IPS-NIHi7 (cell line): ENCODE measurements around the gene TRIM50.
"Not testable (repeated sequence)": the region's sequence is repeated elsewhere in the genome, so short reads cannot be mapped to it uniquely, and the experiment has no call there.

Experiments
- DNase-seq: peaks from one replicate; pipeline ENCODE4 v3.0.0; 2012; ENCODE audit warnings: mixed read lengths; ENCODE audit errors: extremely low spot score

Gene TRIM50

DNA sequence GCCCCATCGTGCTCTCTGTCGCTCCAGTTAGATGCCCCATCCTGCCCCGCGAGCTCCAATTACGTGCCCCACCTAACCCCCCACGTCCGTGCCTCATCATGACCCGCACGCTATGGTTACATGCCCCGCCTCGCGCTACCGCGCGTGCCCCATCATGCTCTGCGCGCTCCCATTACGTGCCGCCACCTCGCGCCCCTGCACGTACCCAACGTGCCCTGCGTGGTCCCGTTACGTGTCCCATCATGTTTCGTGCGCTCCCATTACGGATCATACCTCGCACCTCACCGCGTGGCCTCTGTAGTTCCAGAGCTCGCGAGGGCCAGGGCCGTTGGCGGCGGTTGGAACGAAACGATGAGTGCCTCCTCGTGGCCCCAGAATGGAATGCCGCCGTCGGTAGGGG is at the start of gene TRIM50, which contains the start of gene FKBP6:
TRIM50 (minus strand) TSS at position 161 of the 400 bp plus-strand sequence. CDS start 3,295 bp downstream, outside the sequence.
FKBP6 (plus strand) TSS at position 240 of the 400 bp plus-strand sequence. CDS start 268 bp downstream, outside the sequence.
- not testable (repeated sequence) for DNase-seq

DNA sequence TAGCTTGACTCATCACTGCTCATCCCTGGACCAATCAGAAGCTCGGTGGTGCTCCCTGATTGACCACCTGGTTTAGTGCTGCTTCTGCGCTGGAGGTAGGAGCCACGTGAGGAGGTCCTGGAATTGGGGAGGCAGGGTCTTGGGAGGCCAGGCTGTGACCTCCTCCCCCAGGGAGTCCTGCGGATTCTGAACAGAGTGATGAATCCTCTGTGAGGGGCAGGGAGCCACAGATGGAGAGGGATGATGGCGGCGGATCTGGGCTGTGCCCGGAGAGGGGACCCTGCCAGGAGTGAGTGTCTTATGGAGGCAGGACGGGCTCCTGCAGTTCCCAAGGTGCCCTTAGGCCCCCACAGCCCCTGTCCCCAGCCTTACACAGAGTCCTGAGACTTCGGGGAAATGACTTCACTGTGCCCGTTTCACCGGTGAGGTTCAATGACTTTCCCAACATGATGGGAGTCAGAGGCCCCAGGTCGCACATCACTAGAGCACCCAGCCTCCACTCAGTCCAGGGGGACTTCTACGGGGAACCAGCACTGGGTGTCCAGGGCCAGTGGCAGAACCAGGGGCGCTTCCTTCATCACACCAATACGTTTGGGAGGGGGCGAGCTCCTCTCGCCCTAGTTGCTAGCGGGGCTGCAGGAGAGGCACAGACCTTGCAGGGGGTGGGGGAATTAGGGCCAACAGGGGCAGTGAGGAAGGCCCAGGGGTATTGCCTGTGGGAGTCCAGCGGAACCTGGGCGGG is 49.0 kb upstream of the TRIM50 start:
- DNase-seq: no peak

DNA sequence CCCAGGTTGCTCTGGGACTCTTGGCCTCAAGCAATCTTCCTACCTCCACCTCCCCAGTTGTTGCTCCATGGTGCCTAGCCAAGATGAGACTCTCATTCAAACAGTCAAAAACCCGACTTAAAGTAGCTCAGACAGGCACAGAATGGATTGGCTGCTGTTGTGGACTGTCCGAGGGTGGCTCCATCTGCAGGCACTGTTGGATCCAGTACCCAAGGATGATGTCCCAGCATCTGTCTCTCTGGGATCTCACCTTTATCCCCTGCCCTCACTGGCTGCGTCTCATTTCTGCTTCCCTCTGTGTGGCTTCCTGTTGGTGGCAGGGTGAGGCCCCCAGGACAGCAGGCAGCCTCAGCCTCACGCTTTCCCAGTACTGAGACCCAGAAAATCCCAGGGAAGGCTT is 48.4 kb upstream of the TRIM50 start:
- not testable (repeated sequence) for DNase-seq

DNA sequence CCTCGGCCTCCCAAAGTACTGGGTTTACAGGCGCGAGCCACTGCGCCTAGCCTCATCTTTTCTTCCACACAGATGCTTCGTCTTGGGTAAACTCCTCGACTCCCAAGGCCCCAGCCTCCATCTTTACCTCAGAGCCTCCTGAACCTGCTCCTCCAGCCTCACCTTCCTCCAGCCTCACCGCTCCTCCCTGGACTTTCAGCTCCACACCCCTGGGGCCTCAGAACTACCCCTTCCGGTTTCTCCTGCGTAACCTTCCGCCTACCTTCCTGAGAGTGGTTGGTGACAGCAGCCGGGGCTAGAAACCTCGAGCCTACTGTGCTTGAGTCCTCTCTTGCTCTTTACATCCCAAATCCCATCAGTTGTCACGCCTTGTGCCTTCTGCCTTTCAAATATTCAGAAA is 45.9 kb upstream of the TRIM50 start:
- no peak for DNase-seq

DNA sequence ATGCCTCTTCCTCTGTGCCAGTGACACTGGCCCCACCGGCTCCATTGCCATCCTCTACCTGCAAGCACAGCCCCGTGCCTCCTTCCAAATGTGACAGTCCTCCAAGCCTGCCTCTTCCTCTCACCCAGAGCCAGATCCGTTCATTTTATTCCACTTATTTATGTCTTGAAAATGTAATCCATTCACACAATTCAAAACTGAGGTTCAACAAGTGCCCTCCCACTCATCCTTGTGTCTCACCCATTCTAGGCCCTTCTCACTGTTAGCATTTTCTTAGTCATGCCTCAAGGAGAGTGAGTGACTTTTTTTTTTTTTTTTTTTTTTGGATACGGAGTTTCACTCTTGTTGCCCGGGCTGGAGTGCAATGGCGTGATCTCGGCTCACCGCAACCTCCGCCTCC is 41.7 kb upstream of the TRIM50 start:
- DNase-seq: no peak

DNA sequence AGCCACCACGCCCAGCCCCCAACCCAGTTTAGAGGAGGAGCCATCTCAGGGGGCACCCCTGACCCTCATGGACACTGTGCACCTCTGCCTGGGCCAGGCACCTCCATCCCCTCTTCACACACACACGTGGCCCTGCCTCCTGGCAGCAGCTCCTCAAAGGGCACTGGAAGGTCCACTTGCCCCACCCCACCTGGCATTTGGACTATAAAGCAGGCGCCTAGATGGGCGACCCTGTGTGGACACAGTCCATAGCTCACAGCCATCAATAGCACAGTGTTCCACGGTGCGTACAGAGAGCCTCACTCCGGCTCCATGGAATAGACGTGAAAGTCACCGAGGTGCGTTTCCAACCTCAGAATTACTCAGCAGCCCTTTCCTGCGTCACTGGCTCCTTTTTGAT is 41.1 kb upstream of the TRIM50 start:
- peak; percentile 5 for DNase-seq

DNA sequence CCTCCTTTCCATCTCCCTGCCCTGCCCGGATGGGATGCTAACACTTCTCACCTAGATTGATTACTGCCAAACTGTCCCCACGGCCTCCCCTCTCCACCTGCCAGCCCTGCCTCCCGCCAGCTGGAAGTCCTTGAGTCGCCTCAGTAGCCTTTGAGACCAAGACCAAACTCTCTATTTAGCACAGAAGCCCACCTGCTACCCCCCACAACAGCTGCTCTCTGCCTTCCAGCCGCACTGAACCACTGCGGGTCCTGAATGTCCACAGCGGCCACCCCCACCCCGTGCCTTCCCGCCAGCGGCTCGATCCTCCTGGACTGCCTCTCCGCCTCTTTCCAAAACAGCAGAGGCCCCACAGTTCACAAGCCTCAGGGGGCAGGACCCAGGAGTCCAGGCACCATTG is 39.1 kb upstream of the TRIM50 start:
- no peak for DNase-seq

DNA sequence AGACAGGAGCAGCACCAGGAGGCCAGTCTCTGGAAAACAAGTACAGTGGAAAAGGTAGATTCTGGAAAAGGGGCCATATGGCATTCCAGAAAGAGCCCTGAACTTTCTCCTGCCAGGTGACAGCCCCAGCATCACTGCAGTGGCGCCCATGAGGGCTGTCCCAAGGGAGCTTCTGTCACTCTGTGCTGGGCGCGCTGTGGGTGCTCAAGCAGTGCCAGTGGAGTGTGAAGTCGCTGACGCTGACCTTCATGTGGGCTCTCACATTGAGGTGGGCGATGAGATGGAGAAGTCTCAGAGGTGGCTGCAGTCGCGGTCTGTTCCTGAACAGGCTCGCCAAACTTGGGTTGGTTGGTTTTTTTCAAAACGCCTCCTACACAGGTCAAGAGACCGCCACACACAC is 38.2 kb upstream of the TRIM50 start:
- peak; percentile 5 for DNase-seq

DNA sequence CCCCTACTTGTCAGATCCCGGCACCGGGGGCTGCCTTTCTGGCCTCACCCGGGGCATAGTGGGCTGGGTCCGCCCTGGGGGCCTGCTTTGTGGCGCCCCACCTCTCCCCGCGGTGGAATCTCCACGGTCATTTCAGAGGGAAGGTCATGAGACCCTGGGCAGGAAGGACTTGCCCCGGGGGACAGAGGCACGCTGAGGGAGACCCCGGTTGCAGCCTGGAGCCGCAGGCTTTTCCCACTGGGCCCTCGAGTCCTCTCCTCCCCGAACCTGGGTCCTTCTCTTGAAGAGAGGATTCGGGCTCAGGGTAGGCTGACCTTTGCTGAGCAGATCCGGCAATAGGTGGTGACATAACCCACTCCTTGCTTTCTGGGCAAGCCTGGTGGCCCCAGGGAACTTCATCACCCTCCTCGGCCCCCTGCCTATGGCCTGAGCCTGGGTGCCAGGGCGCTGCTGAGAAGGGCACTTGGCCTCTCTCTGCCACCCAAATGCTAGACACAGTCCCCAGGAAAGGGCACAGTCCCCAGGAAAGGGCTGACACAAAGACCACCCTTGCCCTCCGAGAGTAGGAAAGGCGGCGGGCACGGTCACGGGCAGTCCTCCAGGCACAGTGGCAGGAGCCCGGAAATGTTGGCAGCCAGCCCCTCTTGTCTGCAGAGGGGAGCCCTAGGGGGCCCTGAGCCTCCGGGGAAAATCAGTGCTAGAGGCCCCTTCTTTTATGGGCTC is 36.3 kb upstream of the TRIM50 start:
- peak; percentile 14 for DNase-seq

DNA sequence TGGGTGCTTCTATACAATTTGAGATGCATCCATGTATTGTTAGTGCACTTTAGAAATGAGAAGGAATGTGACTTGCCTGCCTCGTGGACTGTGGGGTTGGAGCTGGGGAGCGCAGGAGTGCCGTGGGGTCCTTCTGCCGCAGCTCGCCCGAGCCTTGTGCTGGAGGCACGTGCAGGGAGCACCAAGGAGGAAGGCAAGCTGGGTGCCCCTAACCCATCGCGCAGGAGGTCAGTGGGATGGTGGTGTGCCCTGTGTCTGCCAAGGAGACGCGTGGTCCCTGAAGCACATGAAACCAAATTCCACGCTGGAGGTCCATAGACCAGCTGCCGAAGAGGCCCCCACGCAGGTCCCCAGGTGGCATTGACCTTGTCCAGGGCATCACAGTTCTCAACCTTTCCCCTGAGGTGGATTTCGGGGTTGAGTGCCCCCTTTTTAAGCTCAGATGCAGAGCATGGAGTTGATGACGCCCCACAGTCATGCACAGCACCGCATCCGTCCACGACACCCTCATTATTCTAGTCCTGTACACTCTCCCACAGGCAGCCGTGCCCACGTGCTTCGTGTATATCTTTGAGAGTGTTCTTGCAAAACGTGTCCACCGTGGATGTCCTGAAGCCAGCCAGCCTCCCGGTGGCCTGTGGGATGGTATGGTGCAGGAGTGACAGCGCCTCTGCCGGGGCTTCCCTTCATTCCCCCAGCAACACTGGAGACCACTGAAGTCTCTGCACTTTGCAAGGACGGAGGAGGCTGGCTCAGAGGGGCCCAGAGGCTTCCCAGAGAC is 35.5 kb upstream of the TRIM50 start:
- DNase-seq: peak; percentile 7

DNA sequence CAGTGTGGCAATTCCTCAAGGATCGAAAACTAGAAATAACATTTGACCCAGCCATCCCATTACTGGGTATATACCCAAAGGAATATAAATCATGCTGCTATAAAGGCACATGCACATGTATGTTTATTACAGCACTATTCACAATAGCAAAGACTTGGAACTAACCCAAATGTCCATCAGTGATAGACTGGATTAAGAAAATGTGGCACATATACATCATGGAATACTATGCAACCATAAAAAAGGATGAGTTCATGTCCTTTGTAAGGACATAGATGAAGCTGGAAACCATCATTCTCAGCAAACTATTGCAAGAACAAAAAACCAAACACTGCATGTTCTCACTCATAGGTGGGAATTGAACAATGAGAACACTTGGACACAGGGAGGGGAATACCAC is 32.7 kb upstream of the TRIM50 start:
- not testable (repeated sequence) for DNase-seq

DNA sequence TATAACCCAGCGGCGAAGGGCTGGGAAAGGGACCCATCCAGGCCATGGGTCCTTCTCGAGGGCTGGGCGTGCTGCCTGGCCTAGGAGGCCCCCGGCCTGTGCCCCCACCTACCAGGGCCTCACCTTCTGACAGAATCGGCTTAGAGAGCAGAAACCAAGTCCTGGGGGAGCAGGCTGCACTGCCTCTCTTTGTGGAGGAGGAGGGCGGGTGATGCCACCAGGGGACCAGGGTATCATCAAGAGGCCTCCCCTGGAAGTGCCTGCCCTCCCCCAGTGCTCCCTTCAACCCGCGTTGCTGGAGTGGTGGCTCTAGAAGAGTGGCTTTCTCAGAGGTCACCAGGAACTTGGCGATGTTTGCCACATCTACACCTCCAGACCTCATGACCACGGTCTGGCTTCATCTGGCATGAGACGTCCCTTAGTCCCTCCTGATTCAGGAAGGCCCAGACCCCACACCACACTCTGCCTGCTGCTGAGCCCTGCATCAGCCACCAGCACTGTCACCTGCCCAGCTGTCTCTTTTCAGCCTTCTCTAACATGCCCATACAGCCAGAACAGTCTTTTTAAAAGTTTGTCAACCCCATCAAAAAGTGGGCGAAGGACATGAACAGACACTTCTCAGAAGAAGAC is 32.0 kb upstream of the TRIM50 start:
- DNase-seq: no peak

DNA sequence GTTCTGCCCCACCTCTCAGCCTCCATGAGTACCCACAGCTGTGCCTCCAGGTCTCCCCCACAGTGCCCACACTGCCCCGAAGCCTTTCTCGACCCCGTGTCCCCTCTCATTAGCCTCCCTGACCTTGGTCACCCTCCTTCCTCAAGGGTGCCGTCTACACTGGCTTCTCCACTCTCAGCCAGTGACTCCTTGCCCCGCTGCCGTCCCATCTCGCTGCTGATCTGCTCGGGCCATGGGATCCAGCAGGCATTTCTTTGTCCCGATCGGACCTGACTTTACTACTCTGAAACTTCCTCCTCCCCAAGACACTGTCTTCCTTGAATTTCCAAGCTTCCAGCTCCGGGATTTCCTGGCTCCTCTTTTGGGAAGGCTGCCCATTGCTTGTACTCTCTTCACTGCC is 31.4 kb upstream of the TRIM50 start:
- no peak for DNase-seq

DNA sequence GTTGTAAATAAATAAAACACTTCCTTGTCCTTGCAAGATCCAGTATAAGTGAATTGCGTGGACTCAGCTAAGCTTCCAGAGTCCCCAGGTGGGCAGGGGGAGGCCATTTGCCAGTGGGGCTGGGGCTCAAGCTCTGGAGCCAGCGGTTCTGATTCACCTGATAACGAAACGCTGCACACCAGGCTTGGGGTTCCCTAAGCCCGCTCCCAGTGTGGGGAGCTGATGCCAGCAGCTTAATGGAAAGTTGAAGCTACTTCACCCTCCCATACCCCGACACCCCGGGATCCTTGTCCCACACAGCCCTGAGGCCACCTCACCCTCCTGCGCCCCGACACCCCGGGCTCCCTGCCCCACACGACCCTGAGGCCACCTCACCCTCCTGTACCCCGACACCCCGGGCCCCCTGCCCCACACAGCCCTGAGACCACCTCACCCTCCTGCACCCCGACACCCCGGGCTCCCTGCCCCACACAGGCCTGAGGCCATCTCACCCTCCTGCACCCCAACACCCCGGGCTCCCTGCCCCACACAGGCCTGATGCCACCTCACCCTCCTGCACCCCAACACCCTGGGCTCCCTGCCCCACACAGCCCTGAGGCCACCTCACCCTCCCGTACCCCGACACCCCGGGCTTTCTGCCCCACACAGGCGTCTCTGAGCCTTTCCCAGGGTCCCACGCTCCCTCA is 30.9 kb upstream of the TRIM50 start:
- DNase-seq: no peak

DNA sequence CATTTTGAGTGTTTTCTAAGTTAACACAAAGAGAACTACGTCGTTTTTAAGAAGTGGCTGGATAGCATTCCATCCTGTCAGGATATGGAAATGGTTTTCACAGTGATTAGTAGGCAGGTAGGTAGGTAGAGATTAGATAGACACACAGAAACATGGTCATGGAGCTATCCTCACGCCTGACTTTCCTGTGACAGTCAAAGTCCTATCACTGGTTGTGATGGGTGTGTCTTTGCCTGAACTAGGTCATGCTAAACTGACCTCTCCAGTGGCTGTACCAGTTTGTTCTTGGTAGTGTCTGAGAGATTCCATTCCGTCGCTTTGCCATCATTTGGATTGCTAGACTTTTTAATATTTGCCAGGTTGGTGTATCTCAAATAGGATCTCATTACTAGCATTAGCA is 28.3 kb upstream of the TRIM50 start:
- no peak for DNase-seq

DNA sequence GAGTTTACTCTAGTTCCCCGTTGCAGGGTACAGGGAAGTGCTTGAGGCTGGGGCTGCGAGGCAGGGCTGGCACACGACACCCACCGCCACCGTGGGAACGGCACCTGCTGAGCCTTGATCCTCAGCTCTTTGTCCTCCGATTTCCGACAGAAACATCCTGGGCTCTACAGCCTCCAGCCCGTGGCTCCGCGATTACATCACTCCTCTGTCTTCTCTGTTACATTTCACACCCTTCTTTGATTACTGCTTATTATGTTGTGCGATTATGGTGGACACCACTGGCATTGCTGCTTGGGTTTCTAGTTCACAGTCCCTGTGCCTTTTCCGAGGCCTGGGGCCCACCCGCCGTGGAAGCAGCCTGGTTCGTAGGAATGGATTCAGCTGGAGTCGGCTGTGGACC is 26.9 kb upstream of the TRIM50 start:
- DNase-seq: no peak

DNA sequence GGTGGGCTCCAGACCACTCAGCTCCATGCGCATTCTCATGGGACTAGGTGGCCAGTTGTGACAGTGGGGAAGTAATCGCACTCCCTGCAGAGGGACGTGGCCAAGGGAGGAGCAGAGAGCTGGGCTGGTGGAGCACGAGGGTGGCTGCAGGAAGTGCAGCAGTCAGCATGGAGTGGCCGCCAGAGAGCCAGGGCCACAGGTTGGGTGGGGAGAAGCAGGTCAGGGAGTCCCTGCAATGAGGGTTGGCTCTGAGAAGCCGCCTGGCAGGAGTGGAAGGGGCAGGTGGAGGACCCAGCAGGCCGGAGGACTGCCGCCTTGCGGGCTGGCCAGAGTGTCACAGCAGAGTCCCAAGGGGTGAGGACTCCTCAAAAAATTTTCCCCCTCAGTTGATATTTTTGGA is 26.3 kb upstream of the TRIM50 start:
- no peak for DNase-seq

DNA sequence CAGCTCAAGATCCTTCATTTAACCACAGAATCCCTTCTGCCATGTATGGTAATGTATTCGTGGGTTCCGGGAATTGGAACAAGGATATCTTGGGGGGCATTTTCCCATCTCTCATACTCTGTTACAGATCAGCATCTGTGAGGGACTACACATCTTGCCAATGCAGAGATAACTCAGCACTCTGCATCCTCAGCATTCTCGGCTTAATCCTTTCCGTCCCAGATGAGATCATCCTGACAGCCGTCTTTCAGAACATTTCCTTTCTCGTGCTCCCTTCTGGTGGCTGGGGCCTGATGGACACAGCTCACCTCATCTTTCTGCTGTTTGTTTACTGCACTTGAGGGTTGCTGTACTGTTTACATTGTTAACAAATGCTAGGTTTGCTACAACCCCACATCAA is 25.4 kb upstream of the TRIM50 start:
- no peak for DNase-seq

DNA sequence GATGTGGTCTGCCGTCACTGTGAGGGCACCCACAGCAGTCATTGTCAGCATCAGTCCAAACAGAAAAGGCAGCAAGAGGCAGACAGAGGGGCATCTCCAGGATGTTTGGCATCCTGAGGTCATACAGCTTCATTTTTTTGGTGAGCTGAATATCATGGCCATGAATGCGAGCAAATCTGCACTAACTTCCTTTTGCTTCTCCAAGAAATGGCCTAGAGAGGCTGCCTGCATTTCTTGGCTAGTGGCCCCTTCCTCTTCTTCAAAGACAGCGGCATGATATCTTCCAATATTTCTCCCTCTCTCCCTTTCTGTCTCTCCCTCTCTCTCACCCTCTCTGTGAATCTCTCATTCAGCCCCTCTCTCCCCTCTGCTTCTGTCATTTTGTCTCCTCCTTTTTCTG is 24.9 kb upstream of the TRIM50 start:
- no peak for DNase-seq

DNA sequence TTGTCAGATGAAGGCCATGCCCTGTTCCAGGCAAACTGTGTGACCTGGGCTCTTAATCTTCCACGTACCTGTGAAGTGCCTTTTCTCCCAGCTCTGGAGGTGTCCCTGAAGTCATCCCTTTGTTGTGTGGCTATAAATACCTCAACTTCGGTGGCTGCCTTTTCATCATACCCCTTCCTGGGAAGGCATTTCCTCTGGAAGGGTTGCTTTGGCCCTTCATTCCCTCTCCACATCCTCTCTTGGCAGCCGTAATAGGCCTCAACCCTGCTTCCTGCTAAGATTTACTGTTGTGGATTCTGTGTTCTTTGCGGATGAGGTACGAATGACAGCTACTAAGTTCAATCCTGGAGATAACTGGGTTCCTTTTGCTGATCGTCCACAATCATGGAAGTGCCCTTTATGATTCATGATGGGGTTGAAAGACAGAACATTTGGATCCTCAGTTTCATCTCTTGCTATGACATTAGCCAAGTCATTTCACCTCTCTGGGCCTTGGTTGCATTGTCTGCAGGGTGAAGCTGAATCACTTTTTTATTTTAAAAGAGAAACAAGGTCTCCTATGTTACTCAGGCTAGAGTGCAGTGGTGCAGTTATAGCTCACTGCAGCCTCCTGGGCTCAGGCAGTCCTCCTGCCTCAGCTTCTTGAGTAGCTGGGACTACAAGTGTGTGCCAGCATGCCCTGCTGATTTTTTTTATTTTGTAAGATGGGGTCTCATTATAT is 23.7 kb upstream of the TRIM50 start:
- DNase-seq: peak; percentile 44
